HEK293T (cell line): ENCODE measurements around the gene TYRO3.

Source experiments
- CTCF ChIA-PET: fragments of 350-600 bp; formaldehyde crosslinking; extraction: SDS; loops from one replicate; lab custom pipeline; 2021; ENCODE audit warnings: antibody characterized with exemption, inconsistent platforms; lab: Yijun Ruan, JAX
- POLR2A ChIA-PET: fragments of 350-600 bp; formaldehyde crosslinking; extraction: SDS; loops from one replicate; lab custom pipeline; 2020; ENCODE audit warnings: antibody characterized with exemption, inconsistent platforms; lab: Yijun Ruan, JAX
- DNase-seq: peaks from one replicate; pipeline ENCODE4 v3.0.0; 2012; ENCODE audit warnings: mixed read lengths; ENCODE audit errors: extremely low spot score
- ARNT ChIP-seq: fragments of 450-650 bp; IDR thresholded peaks from 2 replicates; pipeline ENCODE4 v1.6.1; 2017; ENCODE audit warnings: mild to moderate bottlenecking
- BHLHE40 ChIP-seq: fragments of 450-650 bp; IDR thresholded peaks from 2 replicates; pipeline ENCODE4 v1.6.1; 2016; ENCODE audit warnings: mild to moderate bottlenecking, moderate library complexity, borderline replicate concordance
- CTBP1 ChIP-seq: fragments of 450-650 bp; IDR thresholded peaks from 2 replicates; pipeline ENCODE4 v1.6.1; 2016; ENCODE audit warnings: borderline replicate concordance
- ELF4 ChIP-seq: fragments of 450-650 bp; IDR thresholded peaks from 2 replicates; pipeline ENCODE4 v1.6.1; 2017; ENCODE audit warnings: antibody characterized with exemption
- FOXA1 ChIP-seq: fragments of 450-650 bp; IDR thresholded peaks from 2 replicates; pipeline ENCODE4 v1.6.1; 2016; ENCODE audit warnings: mild to moderate bottlenecking
- FOXK2 ChIP-seq: fragments of 450-650 bp; IDR thresholded peaks from 2 replicates; pipeline ENCODE4 v1.6.1; 2016; ENCODE audit warnings: mild to moderate bottlenecking
- FOXM1 ChIP-seq: fragments of 450-650 bp; IDR thresholded peaks from 2 replicates; pipeline ENCODE4 v1.6.1; 2017; ENCODE audit warnings: mild to moderate bottlenecking, borderline replicate concordance
- HDGF ChIP-seq: fragments of 450-650 bp; IDR thresholded peaks from 2 replicates; pipeline ENCODE4 v1.6.1; 2017; ENCODE audit warnings: antibody characterized with exemption, borderline replicate concordance
- L3MBTL2 ChIP-seq: fragments of 450-650 bp; conservative IDR thresholded peaks from 2 replicates; pipeline ENCODE4 v1.6.1; 2016; ENCODE audit warnings: mild to moderate bottlenecking
- LEF1 ChIP-seq: fragments of 450-650 bp; IDR thresholded peaks from 2 replicates; pipeline ENCODE4 v1.6.1; 2017; ENCODE audit warnings: mild to moderate bottlenecking, borderline replicate concordance
- NFRKB ChIP-seq: fragments of 450-650 bp; IDR thresholded peaks from 2 replicates; pipeline ENCODE4 v1.6.1; 2016; ENCODE audit warnings: mild to moderate bottlenecking, moderate library complexity
- SP1 ChIP-seq: fragments of 450-650 bp; IDR thresholded peaks from 2 replicates; pipeline ENCODE4 v1.6.1; 2017
- SUZ12 ChIP-seq: fragments of 450-650 bp; IDR thresholded peaks from 2 replicates; pipeline ENCODE4 v1.6.1; 2016; ENCODE audit warnings: mild to moderate bottlenecking
- TARDBP ChIP-seq: fragments of 450-650 bp; IDR thresholded peaks from 2 replicates; pipeline ENCODE4 v1.6.1; 2016
- ZNF384 ChIP-seq: fragments of 450-650 bp; IDR thresholded peaks from 2 replicates; pipeline ENCODE4 v1.6.1; 2016
- TF ChIP-seq, protein P1 (sequence below): fragments of 450-650 bp; IDR thresholded peaks from 2 replicates; pipeline ENCODE4 v1.6.1; 2016

Gene TYRO3

GRCh38 chr15:41562244-41562643, 3.2 kb downstream of the TYRO3 start:
- ChIA-PET CTCF (interaction anchor here (0.5 kb wide), 1 partner anchor 41 kb away, joined by 3 read pairs; no protein-coding TSS in a partner anchor), POLR2A (interaction anchor here (0.6 to 2.3 kb wide), 3 partner anchors 18 to 356 kb away, joined by 3 to 6 read pairs (median 3); partner anchors contain the start of gene RPAP1)
- DNase-seq: no peak
- TF ChIP-seq SP1 (no peak), FOXM1 (no peak), ELF4 (no peak), SUZ12 (no peak)

DNA sequence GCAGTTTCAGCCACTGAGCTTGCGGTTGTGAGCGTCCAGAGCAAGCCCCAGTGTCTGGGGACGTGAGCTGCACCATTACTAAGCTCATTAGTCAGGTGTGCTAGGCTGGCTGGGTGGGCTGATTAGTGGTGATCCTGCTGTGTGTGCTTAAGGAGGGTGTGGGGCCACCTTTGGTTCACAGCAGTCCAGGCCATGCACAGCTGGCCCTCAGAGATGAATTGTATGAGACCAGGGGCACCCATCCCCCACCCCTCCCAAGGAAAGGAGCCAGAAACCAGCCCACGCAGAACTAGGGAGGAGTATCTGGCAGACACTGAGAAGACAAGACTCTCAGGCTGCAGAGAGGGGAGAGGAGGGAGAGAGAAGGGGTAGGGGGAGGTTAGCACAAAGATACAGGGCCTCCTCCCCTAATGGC, 3.8 kb downstream of the TYRO3 start:
- no peak for DNase-seq
- CTCF ChIA-PET: interaction anchor here (0.5 to 0.6 kb wide), 2 partner anchors 41 to 265 kb away, joined by 3 to 7 read pairs; no protein-coding TSS in a partner anchor
- TF ChIP-seq ZNF384: no peak
- TF ChIP-seq SUZ12: no peak
- no peak for TF ChIP-seq TARDBP
- TF ChIP-seq BHLHE40: no peak
- POLR2A ChIA-PET: interaction anchor here (0.6 to 2.3 kb wide), 2 partner anchors 19 to 355 kb away, joined by 3 to 6 read pairs; partner anchors contain the start of gene RPAP1

DNA sequence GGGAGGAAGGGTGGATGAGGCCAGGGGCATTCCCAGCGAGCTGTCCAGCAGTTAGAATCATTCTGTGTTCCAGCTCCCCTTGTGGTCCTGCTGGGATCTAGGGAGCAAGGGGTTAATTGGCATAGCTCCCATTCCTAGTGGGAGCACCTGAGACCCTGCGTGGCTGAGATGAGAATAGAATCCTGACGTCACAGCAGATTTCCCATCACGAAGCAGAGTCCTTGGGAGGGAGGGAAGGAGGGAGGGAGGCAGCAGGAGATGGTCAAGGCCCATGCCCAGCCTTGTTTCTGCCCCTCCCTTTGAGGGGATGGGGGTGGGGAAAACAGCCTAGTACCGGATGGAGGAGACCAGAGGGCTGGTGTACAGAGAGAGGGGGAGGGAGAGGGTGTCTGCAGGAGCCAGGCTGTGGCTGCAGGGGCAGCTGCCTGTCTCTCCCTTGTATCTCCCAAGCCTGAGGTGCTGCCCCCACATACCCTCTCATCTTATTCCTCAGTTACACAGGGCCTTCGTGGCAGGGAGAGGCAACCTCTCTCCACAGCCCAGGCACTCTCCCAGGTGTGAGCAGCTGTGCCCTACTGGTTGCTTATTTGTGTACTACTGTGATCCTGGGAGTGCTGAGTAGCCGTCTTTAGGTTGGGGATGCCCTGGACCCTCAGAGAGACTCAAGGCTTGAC, 5.4 kb downstream of the TYRO3 start:
- TF ChIP-seq BHLHE40 (no peak), TARDBP (no peak), NFRKB (no peak), CTBP1 (no peak), ZNF384 (no peak), SUZ12 (no peak), FOXM1 (no peak), SP1 (no peak), HDGF (no peak), ELF4 (no peak), ARNT (no peak), LEF1 (no peak), FOXA1 (no peak), L3MBTL2 (no peak), FOXK2 (no peak)
- TF ChIP-seq, protein P1, sequence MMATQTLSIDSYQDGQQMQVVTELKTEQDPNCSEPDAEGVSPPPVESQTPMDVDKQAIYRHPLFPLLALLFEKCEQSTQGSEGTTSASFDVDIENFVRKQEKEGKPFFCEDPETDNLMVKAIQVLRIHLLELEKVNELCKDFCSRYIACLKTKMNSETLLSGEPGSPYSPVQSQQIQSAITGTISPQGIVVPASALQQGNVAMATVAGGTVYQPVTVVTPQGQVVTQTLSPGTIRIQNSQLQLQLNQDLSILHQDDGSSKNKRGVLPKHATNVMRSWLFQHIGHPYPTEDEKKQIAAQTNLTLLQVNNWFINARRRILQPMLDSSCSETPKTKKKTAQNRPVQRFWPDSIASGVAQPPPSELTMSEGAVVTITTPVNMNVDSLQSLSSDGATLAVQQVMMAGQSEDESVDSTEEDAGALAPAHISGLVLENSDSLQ: no peak
- no peak for DNase-seq
- CTCF ChIA-PET: interaction anchor here (0.5 kb wide), 1 partner anchor 177 kb away, joined by 3 read pairs; no protein-coding TSS in a partner anchor
- POLR2A ChIA-PET: no interaction called here

GRCh38 chr15:41564960-41565502, 6.0 kb downstream of the TYRO3 start:
- DNase-seq: no peak
- CTCF ChIA-PET: no interaction called here
- TF ChIP-seq FOXM1: no peak
- no peak for TF ChIP-seq ARNT
- TF ChIP-seq FOXK2: no peak
- no peak for TF ChIP-seq SP1
- TF ChIP-seq HDGF: no peak
- no peak for TF ChIP-seq CTBP1
- TF ChIP-seq LEF1: no peak
- TF ChIP-seq ZNF384: no peak
- TF ChIP-seq, protein P1: no peak
- TF ChIP-seq BHLHE40: no peak
- no peak for TF ChIP-seq NFRKB
- POLR2A ChIA-PET: no interaction called here

DNA sequence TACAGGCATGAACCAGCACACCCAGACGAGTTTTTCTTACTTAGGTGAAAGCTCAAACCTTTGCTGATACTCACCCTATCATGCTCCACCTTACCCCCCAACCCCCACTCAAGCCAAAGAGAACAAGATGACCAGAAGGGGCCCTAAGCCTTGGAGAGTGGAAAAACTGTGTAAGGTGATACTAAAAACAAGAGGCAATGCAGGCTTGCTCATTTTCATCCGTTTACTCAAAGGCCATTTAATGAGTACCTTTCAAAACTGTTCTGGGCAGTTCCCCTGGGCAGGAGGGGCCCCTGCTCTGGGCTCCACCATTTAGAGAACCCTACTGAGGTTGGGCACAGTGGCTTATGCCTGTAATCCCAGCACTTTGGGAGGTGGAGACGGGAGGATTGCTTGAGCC, 6.7 kb downstream of the TYRO3 start:
- TF ChIP-seq FOXM1: no peak
- no peak for TF ChIP-seq SUZ12
- DNase-seq: no peak
- CTCF ChIA-PET: no interaction called here
- POLR2A ChIA-PET: no interaction called here

- CTCF ChIA-PET: interaction anchor here (0.9 kb wide), 1 partner anchor 37 kb away, joined by 3 read pairs; no protein-coding TSS in a partner anchor
- DNase-seq: no peak
- POLR2A ChIA-PET: no interaction called here
- TF ChIP-seq, protein P1: 0 out of 2 replicates have a peak, but pooled peaks have one; percentile 27
- no peak for TF ChIP-seq SP1
Measured at GRCh38 chr15:41566121-41566885, 7.3 kb downstream of the TYRO3 start.
